GM12865 (cell line): Measurements from ENCODE around the gene FMN2.

Source experiments
- DNase-seq: peaks from one replicate; pipeline ENCODE4 v3.0.0; 2010; ENCODE audit warnings: low read depth
- H3K4me3 ChIP-seq: 2 replicates; pipeline ENCODE4 v1.5.1; 2011; ENCODE audit warnings: mild to moderate bottlenecking, low read depth, low read length, control low read depth
- CTCF ChIP-seq: IDR thresholded peaks from 2 replicates; pipeline ENCODE4 v1.5.1; 2011; ENCODE audit warnings: low read length, control low read depth, low read depth, inconsistent platforms; ENCODE audit not compliant: insufficient read depth; ENCODE audit errors: missing control alignments

Gene FMN2

DNA sequence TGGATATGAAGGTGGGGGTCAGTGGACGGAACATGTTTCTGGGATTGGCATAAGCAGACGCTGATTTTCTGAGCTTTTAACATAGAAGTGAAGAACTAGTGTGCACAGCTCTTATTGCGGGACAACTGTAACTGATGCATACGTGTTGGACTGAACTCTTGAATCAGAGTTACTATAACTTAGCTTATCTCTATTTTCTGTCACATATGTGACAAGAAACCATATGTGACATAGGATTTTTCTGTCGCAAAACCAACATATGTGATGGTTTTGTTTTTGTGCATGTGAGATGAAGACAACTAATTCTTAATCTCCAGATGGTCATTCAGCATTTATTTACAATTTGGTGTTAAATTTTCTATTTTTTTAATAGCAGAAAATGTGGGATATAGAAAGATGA is 270.4 kb downstream of the FMN2 start:
- no peak for DNase-seq
- H3K4me3 ChIP-seq = no peak overlapping the region
- no peak for TF ChIP-seq CTCF

DNA sequence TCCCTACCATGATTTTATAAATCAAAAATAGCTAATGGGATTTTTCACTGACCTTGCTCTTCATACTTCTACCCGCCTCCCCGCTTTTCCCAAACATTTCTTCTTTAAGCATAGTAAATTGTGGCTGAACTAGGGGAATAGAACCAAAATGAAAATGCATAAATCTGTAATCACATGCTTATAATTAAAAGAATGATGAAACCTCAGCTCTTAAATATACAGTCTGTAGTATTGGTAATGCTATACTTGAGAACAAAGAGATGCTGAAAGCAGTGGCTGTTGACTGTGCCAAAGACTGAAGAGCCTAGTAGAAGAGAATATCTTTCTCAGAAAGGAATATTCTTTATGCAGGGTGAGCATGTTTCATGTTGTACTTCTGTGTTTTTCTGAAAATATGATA is 271.1 kb downstream of the FMN2 start:
- TF ChIP-seq CTCF = no peak
- DNase-seq = no peak

GRCh38 chr1:240363315-240363714 is 271.6 kb downstream of the FMN2 start:
- no peak for TF ChIP-seq CTCF
- DNase-seq = no peak

More for the DNA sequence above, 271.1 kb downstream of the FMN2 start:
- no peak overlapping the region for H3K4me3 ChIP-seq

DNA sequence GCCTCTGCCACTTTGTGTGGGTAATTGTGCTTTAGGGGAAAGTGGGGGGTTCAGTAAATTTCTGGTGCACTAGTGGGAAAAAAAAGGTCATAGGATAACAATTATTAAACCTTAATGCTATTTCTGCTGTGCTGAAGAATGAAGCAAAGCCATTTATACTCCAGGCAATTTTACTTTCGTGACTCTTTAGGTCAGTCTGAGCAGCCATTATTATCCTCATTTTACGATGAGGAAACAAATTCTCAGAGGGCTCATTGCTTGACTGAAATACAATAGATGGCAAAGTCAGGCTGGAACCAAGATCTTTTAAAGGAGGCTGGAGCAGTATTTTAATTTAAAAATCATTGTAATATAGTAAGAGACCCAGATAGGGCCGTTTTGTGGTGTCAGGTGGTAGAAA is 272.2 kb downstream of the FMN2 start:
- DNase-seq = no peak
- H3K4me3 ChIP-seq = no peak overlapping the region
- TF ChIP-seq CTCF = no peak

More at GRCh38 chr1:240363315-240363714, 271.6 kb downstream of the FMN2 start:
- no peak overlapping the region for H3K4me3 ChIP-seq

- no peak for DNase-seq
- no peak for TF ChIP-seq CTCF
- H3K4me3 ChIP-seq = no peak overlapping the region
Measured at GRCh38 chr1:240366636-240367035, 275.0 kb downstream of the FMN2 start.

GRCh38 chr1:240385551-240385950 is 293.9 kb downstream of the FMN2 start:
- H3K4me3 ChIP-seq = no peak overlapping the region
- DNase-seq = no peak
- no peak for TF ChIP-seq CTCF
